ENCODE measurements around the gene EGF.

DNA sequence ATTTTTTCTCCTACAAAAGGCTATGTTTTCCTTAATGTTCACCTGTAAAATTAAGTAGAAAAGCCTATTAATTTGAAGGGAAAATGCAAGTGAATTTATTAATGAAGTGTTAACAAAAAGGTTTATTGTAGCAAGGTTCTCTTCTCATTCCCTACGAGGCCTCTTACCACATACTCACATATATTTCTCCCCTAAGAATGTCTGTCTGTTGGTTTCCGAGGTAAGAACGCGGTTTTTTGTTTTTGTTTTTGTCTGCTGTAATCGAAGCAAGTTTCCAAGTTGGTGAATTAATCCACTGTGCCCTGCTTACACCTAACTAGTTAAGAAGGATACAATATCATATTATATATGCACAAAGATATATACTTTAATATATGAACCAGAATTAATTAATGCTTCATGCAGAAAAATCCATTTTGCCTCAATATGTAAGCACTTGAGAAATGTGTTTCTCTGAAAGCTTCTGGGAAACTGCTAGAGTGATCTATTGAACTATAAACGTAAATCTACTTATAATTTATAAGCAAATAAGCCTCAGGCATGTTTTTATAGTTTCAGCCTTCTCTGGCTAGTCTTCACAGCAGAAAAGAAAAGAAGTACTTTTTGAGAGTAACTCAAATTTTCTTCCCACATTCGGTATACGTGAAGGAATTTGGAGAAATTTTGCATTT, 120.8 kb downstream of the EGF start:
- TF ChIP-seq POLR2A (IDR thresholded peaks at IDR 0.05; ENCODE audit: low read length) (no peak), GATA1 (IDR thresholded peaks at IDR 0.05; ENCODE audit: low read depth, low read length) (no peak)

Measured in erythroblast (primary cell).